Measurements from ENCODE around the gene TTC24. TPM values are rescaled to one million over a fixed set of nuclear protein-coding genes. Genes with fewer than 3 reads are reported as not detected.

Gene TTC24
- total RNA-seq, 4 donors from 2014 or later: not detected

DNA sequence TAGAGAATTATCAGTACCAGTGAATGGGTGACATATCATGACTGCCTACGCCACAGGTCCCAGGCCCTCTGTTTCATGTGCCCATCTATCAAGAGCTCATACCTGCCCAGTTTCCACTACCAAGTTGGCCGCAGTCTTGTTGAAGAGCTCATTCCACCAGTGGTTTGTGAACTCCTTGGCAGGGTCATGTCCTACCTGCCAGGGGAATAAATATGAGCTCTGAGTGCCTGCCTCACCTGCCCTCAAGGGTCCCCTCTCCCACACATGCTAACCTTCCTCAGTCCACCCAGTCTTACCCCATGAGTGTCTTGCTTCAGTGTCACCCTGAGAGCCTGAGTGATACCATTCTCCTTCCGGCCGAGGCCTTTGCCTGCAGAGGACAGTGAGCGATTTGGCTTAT, 18.6 kb downstream of the TTC24 start:
- TF ChIP-seq, protein P1, sequence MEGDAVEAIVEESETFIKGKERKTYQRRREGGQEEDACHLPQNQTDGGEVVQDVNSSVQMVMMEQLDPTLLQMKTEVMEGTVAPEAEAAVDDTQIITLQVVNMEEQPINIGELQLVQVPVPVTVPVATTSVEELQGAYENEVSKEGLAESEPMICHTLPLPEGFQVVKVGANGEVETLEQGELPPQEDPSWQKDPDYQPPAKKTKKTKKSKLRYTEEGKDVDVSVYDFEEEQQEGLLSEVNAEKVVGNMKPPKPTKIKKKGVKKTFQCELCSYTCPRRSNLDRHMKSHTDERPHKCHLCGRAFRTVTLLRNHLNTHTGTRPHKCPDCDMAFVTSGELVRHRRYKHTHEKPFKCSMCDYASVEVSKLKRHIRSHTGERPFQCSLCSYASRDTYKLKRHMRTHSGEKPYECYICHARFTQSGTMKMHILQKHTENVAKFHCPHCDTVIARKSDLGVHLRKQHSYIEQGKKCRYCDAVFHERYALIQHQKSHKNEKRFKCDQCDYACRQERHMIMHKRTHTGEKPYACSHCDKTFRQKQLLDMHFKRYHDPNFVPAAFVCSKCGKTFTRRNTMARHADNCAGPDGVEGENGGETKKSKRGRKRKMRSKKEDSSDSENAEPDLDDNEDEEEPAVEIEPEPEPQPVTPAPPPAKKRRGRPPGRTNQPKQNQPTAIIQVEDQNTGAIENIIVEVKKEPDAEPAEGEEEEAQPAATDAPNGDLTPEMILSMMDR (IDR thresholded peaks at IDR 0.05): no peak
- no peak for TF ChIP-seq POLR2A (IDR thresholded peaks at IDR 0.05)
- Histone ChIP-seq H3K9me3 (no peaks in the 10 kb centered on the region), H3K4me1 (peaks cover 0 to 19% (median 2%) of the 10 kb centered on the region in 4 donors), H3K4me3 (no peak overlapping the region), H3K27ac (no peak overlapping the region), H3K27me3 (no peaks in the 10 kb centered on the region), H3K36me3 (peaks cover 0 to 44% (median 0%) of the 10 kb centered on the region in 3 donors)
- DNase-seq: no peak

DNA sequence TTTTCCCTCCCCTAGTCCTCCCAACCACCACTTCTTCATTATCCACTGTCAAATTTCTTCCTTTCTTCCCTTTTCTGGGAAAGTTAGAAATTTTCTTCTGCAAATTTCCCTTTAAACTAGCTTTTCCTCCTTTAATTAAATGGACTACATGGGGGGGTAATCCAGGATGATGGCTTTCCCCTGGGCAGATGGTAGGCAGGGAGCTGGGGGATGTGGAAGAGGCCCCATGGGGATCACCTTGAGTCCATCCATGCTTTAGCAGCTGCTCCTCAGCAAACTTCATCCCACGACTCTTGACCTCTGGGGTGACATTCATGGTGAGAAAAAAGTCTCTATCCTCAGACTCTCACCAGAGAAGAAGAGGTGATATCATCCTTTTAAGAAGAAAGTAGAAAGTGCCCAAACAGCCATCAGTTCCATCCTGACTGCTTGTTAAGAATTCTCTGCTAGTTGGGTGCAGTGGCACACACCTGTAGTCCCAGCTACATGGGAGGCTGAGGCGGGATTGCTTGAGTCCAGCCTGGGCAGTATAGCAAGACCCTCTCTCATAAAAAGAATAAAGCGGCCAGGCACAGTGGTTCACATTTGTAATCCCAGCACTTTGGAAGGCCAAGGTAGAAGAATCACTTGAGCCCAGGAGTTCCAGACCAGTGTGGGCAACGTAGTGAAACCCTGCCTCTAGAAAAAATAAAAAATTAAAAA, 19.4 kb downstream of the TTC24 start:
- DNase-seq: no peak
- H3K4me3 ChIP-seq: no peak overlapping the region
- no peak overlapping the region for H3K27ac ChIP-seq
- peaks cover 0 to 19% (median 2%) of the 10 kb centered on the region in 4 donors for H3K4me1 ChIP-seq
- no peaks in the 10 kb centered on the region for H3K27me3 ChIP-seq
- TF ChIP-seq, protein P1 (IDR thresholded peaks at IDR 0.05): no peak
- TF ChIP-seq POLR2A (IDR thresholded peaks at IDR 0.05): no peak
- H3K36me3 ChIP-seq: peaks cover 0 to 39% (median 0%) of the 10 kb centered on the region in 3 donors
- no peaks in the 10 kb centered on the region for H3K9me3 ChIP-seq

DNA sequence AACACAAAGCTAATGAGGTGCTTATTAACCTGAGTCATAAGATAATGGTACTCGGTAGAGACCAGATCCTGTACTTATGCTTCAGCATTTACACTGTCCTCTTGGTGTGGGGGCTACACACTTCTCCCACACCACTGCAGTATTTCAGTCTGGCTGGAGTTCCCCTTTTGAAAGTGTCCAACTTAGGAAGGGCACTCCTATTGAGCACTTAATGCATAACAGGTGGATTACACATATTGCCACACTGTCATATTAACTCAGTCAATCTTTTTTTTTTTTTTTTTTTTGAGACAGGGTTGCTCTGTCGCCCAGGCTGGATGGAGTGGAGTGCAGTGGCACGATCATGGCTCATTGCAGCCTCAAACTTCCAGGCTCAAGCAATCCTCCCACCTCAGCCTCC, 20.3 kb downstream of the TTC24 start:
- DNase-seq: no peak
- no peaks in the 10 kb centered on the region for H3K9me3 ChIP-seq
- H3K4me1 ChIP-seq: peaks cover 0 to 19% (median 2%) of the 10 kb centered on the region in 4 donors
- H3K4me3 ChIP-seq: no peak overlapping the region
- H3K27ac ChIP-seq: no peak overlapping the region
- H3K27me3 ChIP-seq: no peaks in the 10 kb centered on the region
- TF ChIP-seq, protein P1 (IDR thresholded peaks at IDR 0.05): peak in 1 of 6 experiments; percentile 21
- TF ChIP-seq POLR2A (IDR thresholded peaks at IDR 0.05): no peak
- peaks cover 0 to 30% (median 0%) of the 10 kb centered on the region in 3 donors for H3K36me3 ChIP-seq

DNA sequence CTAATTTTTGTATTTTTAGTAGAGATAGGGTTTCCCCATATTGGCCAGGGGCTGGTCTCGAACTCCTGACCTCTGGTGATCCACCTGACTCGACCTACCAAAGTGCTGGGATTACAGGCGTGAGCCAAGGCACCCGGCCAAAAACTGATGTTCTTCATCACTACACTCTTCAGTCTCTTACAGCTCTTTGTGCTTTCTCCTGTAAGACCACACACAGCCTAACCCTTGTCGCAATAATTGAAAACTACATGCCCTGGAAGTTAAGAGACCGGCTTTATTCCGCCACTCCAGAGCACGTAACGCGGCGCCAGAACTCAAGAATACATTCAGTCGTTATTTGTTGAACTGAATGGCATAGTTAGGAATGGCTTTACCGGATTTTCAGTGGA, 21.2 kb downstream of the TTC24 start:
- Histone ChIP-seq H3K27ac (peak overlapping the region; percentile 55 to 86 (median 74)), H3K36me3 (peaks cover 0 to 25% (median 0%) of the 10 kb centered on the region in 3 donors)
- no peak for DNase-seq

DNA sequence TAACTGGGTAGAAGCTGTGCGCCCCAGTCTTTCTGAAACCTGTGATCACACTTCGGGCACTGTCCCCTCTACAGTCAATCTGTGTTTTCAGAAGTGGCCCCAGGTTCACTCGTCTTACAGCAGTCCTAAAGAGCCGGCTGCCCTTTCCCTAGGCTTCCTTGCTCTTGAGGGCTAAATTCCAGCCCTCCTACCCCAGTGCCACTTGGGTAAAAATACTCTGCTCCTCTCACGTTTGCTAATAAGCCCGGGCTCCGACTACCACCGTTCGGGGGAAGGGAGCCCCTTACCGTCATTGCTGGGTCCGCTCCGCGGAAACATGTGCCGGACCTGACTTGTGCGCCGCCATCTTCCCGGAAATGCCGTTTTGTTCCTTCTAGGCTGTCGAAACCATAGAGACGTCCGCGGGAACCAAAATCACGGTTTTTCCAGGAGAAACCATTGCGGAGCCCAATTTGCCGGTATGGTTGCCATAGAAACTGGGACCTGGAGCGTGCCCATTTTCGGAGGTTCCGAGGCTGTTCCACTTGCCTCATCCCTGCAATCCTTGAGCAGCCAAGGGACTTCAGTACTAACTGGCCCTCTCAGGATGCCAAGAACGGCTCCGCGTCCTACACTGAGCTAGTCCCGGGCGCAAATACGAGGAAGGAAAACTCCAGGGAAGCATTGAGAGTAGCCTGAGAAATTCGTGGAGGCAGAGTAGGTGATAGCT, 21.8 kb downstream of the TTC24 start, which contains the start of gene GPATCH4:
Gene GPATCH4 (minus strand): TSS at position 358 of the 709 bp plus-strand sequence.
- no peaks in the 10 kb centered on the region for H3K9me3 ChIP-seq
- H3K27me3 ChIP-seq: no peaks in the 10 kb centered on the region
- peak within 1 kb of the TSS; percentile 55 to 86 (median 74) for H3K27ac ChIP-seq
- H3K4me3 ChIP-seq: peak within 1 kb of the TSS; percentile 49 to 92 (median 72)
- peaks cover 0 to 21% (median 0%) of the 10 kb centered on the region in 3 donors for H3K36me3 ChIP-seq
- peak; percentile 77 to 89 (median 79) for DNase-seq
- H3K4me1 ChIP-seq: peaks cover 0 to 19% (median 2%) of the 10 kb centered on the region in 4 donors
- peak in 1 of 2 donors; percentile 22 for TF ChIP-seq POLR2A (IDR thresholded peaks at IDR 0.05)
- TF ChIP-seq, protein P1 (IDR thresholded peaks at IDR 0.05): no peak

More for the DNA sequence above, 21.2 kb downstream of the TTC24 start:
- no peaks in the 10 kb centered on the region for H3K9me3 ChIP-seq
- no peaks in the 10 kb centered on the region for H3K27me3 ChIP-seq
- H3K4me1 ChIP-seq: peaks cover 0 to 19% (median 2%) of the 10 kb centered on the region in 4 donors
- peak overlapping the region; percentile 49 to 92 (median 72) for H3K4me3 ChIP-seq
- TF ChIP-seq POLR2A (IDR thresholded peaks at IDR 0.05): no peak
- TF ChIP-seq, protein P1 (IDR thresholded peaks at IDR 0.05): no peak
